Tibial artery (tissue), 4 donors: Measurements from ENCODE around the gene SMAGP.
"Not testable (repeated sequence)": the region's sequence is repeated elsewhere in the genome, so short reads cannot be mapped to it uniquely, and the experiment has no call there.

Source experiments
- DNase-seq, 2 donors: peaks; one replicate each; pipeline ENCODE4 v3.0.0-alpha.2; 2019
- H3K27ac ChIP-seq, 2 donors: fragments of 200-600 bp; sonication (generic) in 1 of 2; 1 replicate in 1 of 2; 2 replicates in 1 of 2; pipeline ENCODE4 v1.5.1; 2018 to 2019; ENCODE audit warnings: mild to moderate bottlenecking in 1 of 2
- H3K27me3 ChIP-seq, 2 donors: fragments of 200-600 bp; sonication (generic) in 1 of 2; one replicate each; pipeline versions ENCODE4 v1.5.1 to v1.6.0; 2016 to 2019
- H3K36me3 ChIP-seq, 3 donors: fragments of 200-600 bp; sonication (generic) in 2 of 3; one replicate each; pipeline ENCODE4 v1.5.1; 2016 to 2019; ENCODE audit warnings: mild to moderate bottlenecking in 2 of 3
- H3K4me1 ChIP-seq, 4 donors: fragments of 200-600 bp; sonication (generic) in 2 of 4; 1 replicate in 3 of 4; 2 replicates in 1 of 4; pipeline ENCODE4 v1.5.1; 2016 to 2019
- H3K4me3 ChIP-seq, 2 donors: fragments of 200-600 bp; sonication (generic) in 1 of 2; 1 replicate in 1 of 2; 2 replicates in 1 of 2; pipeline ENCODE4 v1.5.1; 2018 to 2019; ENCODE audit warnings: mild to moderate bottlenecking in 2 of 2
- H3K9me3 ChIP-seq, 3 donors: fragments of 200-600 bp; sonication (generic) in 1 of 3; one replicate each; pipeline ENCODE4 v1.5.1; 2016 to 2019
- CTCF ChIP-seq, 2 experiments: fragments of 200-600 bp in 1 of 2; fragments of 450-650 bp in 1 of 2; IDR thresholded peaks; one replicate each; pipeline ENCODE4 v1.5.1; 2017 to 2019; ENCODE audit warnings: antibody characterized with exemption in 2 of 2, mild to moderate bottlenecking in 1 of 2, moderate library complexity in 1 of 2
- intact Hi-C: fragments of 100-400 bp; cut with DNase I; formaldehyde crosslinking; loops from one replicate; pipeline ENCODE4 v1.15.0; 2023; ENCODE audit warnings: low total_unique reads

The SMAGP gene

GRCh38 chr12:51234530-51234929 lies 35.7 kb downstream of the SMAGP start:
- no peak overlapping the region for H3K4me3 ChIP-seq
- H3K9me3 ChIP-seq: no peaks in the 10 kb centered on the region
- TF ChIP-seq CTCF (IDR thresholded peaks at IDR 0.05): no peak
- peaks cover 0 to 6% (median 3%) of the 10 kb centered on the region in 4 donors for H3K4me1 ChIP-seq
- H3K36me3 ChIP-seq: no peaks in the 10 kb centered on the region
- no peak overlapping the region for H3K27ac ChIP-seq
- no peak for DNase-seq
- no peaks in the 10 kb centered on the region for H3K27me3 ChIP-seq
- intact Hi-C loops: no loop called here

- TF ChIP-seq CTCF (IDR thresholded peaks at IDR 0.05): no peak
- intact Hi-C loops: no loop called here
Observed at GRCh38 chr12:51232642-51233041, 37.6 kb downstream of the SMAGP start.

GRCh38 chr12:51229116-51229809 lies 41.0 kb downstream of the SMAGP start:
- Histone ChIP-seq H3K36me3 (no peaks in the 10 kb centered on the region), H3K9me3 (no peaks in the 10 kb centered on the region), H3K27ac (no peak overlapping the region), H3K4me3 (no peak overlapping the region), H3K4me1 (no peaks in the 10 kb centered on the region), H3K27me3 (no peaks in the 10 kb centered on the region)
- no peak for TF ChIP-seq CTCF (IDR thresholded peaks at IDR 0.05)
- intact Hi-C loops: no loop called here
- no peak for DNase-seq

More at GRCh38 chr12:51232642-51233041, 37.6 kb downstream of the SMAGP start:
- Histone ChIP-seq H3K4me3 (no peak overlapping the region), H3K4me1 (no peaks in the 10 kb centered on the region), H3K27ac (no peak overlapping the region), H3K36me3 (no peaks in the 10 kb centered on the region), H3K27me3 (no peaks in the 10 kb centered on the region), H3K9me3 (no peaks in the 10 kb centered on the region)
- no peak for DNase-seq

GRCh38 chr12:51227962-51228361 lies 42.3 kb downstream of the SMAGP start:
- no peaks in the 10 kb centered on the region for H3K4me1 ChIP-seq
- H3K27me3 ChIP-seq: no peaks in the 10 kb centered on the region
- no peak for DNase-seq
- no peak overlapping the region for H3K27ac ChIP-seq
- no peak overlapping the region for H3K4me3 ChIP-seq
- no peak for TF ChIP-seq CTCF (IDR thresholded peaks at IDR 0.05)
- H3K9me3 ChIP-seq: no peaks in the 10 kb centered on the region
- intact Hi-C loops: no loop called here
- no peaks in the 10 kb centered on the region for H3K36me3 ChIP-seq

- H3K9me3 ChIP-seq, H3K27ac ChIP-seq, H3K4me1 ChIP-seq, intact Hi-C loops, H3K36me3 ChIP-seq, H3K27me3 ChIP-seq, H3K4me3 ChIP-seq, DNase-seq: not testable (repeated sequence)
Observed at GRCh38 chr12:51227112-51227511, 43.1 kb downstream of the SMAGP start.

GRCh38 chr12:51225771-51226170 lies 44.4 kb downstream of the SMAGP start:
- Histone ChIP-seq H3K9me3 (no peaks in the 10 kb centered on the region), H3K27me3 (no peaks in the 10 kb centered on the region), H3K4me1 (no peaks in the 10 kb centered on the region), H3K27ac (no peak overlapping the region), H3K36me3 (no peaks in the 10 kb centered on the region), H3K4me3 (no peak overlapping the region)
- DNase-seq: no peak
- intact Hi-C loops: no loop called here
- TF ChIP-seq CTCF (IDR thresholded peaks at IDR 0.05): no peak
